ENCODE results near the gene GPR171.
A peak's percentile ranks its signal among the peaks of the same experiment; 100 is the strongest.
"Not testable (repeated sequence)": the region's sequence is repeated elsewhere in the genome, so short reads cannot be mapped to it uniquely, and the experiment has no call there.

Gene GPR171

GRCh38 chr3:151203051-151203420 lies at the start of gene GPR171:
Gene GPR171 (minus strand): TSS chr3:151203216. CDS start chr3:151199386, 3,830 bp downstream.
- no peaks in the 10 kb centered on the region for H3K9me3 Mint-ChIP-seq
- peaks cover 71% of the 10 kb centered on the region for H3K4me1 Mint-ChIP-seq
- H3K4me3 Mint-ChIP-seq, result peak within 1 kb of the TSS; percentile 89
- peak within 1 kb of the TSS; percentile 96 for H3K27ac Mint-ChIP-seq
- no peaks in the 10 kb centered on the region for H3K27me3 Mint-ChIP-seq
- peaks cover 28% of the 10 kb centered on the region for H3K36me3 Mint-ChIP-seq

GRCh38 chr3:151248772-151249337 lies 45.8 kb upstream of the GPR171 start:
- no peak overlapping the region for H3K4me3 Mint-ChIP-seq

GRCh38 chr3:151242006-151242405 lies 39.0 kb upstream of the GPR171 start:
- not testable (repeated sequence) for H3K27ac Mint-ChIP-seq, H3K4me3 Mint-ChIP-seq, H3K36me3 Mint-ChIP-seq, H3K27me3 Mint-ChIP-seq, H3K4me1 Mint-ChIP-seq, H3K9me3 Mint-ChIP-seq

More at GRCh38 chr3:151248772-151249337, 45.8 kb upstream of the GPR171 start:
- H3K4me1 Mint-ChIP-seq, result no peaks in the 10 kb centered on the region
- H3K27ac Mint-ChIP-seq, result no peak overlapping the region
- H3K27me3 Mint-ChIP-seq, result no peaks in the 10 kb centered on the region
- no peaks in the 10 kb centered on the region for H3K36me3 Mint-ChIP-seq
- H3K9me3 Mint-ChIP-seq, result no peaks in the 10 kb centered on the region

- Mint-ChIP-seq H3K9me3 (no peaks in the 10 kb centered on the region), H3K27me3 (peaks cover 2% of the 10 kb centered on the region), H3K27ac (no peak overlapping the region), H3K4me1 (no peaks in the 10 kb centered on the region), H3K36me3 (peaks cover 2% of the 10 kb centered on the region), H3K4me3 (no peak overlapping the region)
These were observed 33.7 kb upstream of the GPR171 start for GRCh38 chr3:151236736-151237135.

GRCh38 chr3:151236316-151236715 lies 33.3 kb upstream of the GPR171 start:
- Mint-ChIP-seq H3K36me3 (peaks cover 2% of the 10 kb centered on the region), H3K4me1 (peaks cover under 1% of the 10 kb centered on the region), H3K4me3 (no peak overlapping the region), H3K9me3 (no peaks in the 10 kb centered on the region), H3K27ac (no peak overlapping the region), H3K27me3 (peaks cover 1% of the 10 kb centered on the region)

- no peak overlapping the region for H3K27ac Mint-ChIP-seq
- H3K36me3 Mint-ChIP-seq, result peaks cover 2% of the 10 kb centered on the region
- H3K9me3 Mint-ChIP-seq, result no peaks in the 10 kb centered on the region
- H3K4me1 Mint-ChIP-seq, result peaks cover 13% of the 10 kb centered on the region
- no peak overlapping the region for H3K4me3 Mint-ChIP-seq
- no peaks in the 10 kb centered on the region for H3K27me3 Mint-ChIP-seq
These were observed 31.8 kb upstream of the GPR171 start for GRCh38 chr3:151234825-151235224.

GRCh38 chr3:151232991-151233390 lies 30.0 kb upstream of the GPR171 start:
- H3K9me3 Mint-ChIP-seq, result no peaks in the 10 kb centered on the region
- peak overlapping the region; percentile 56 for H3K27ac Mint-ChIP-seq

GRCh38 chr3:151232403-151232802 lies 29.4 kb upstream of the GPR171 start:
- not testable (repeated sequence) for H3K4me3 Mint-ChIP-seq, H3K27me3 Mint-ChIP-seq, H3K27ac Mint-ChIP-seq, H3K9me3 Mint-ChIP-seq, H3K36me3 Mint-ChIP-seq
- H3K4me1 Mint-ChIP-seq, result peaks cover 27% of the 10 kb centered on the region

More at GRCh38 chr3:151232991-151233390, 30.0 kb upstream of the GPR171 start:
- peaks cover 21% of the 10 kb centered on the region for H3K4me1 Mint-ChIP-seq
- no peaks in the 10 kb centered on the region for H3K27me3 Mint-ChIP-seq
- H3K36me3 Mint-ChIP-seq, result peaks cover 2% of the 10 kb centered on the region
- H3K4me3 Mint-ChIP-seq, result no peak overlapping the region

- H3K9me3 Mint-ChIP-seq, result no peaks in the 10 kb centered on the region
- H3K27me3 Mint-ChIP-seq, result no peaks in the 10 kb centered on the region
- H3K27ac Mint-ChIP-seq, result peak overlapping the region; percentile 85
- peak overlapping the region; percentile 34 for H3K4me3 Mint-ChIP-seq
- peaks cover 2% of the 10 kb centered on the region for H3K36me3 Mint-ChIP-seq
- H3K4me1 Mint-ChIP-seq, result peaks cover 40% of the 10 kb centered on the region
These were observed 27.6 kb upstream of the GPR171 start for GRCh38 chr3:151230646-151231045.

GRCh38 chr3:151228666-151229040 lies 25.6 kb upstream of the GPR171 start:
- Mint-ChIP-seq H3K4me1 (peaks cover 48% of the 10 kb centered on the region), H3K4me3 (no peak overlapping the region), H3K27me3 (no peaks in the 10 kb centered on the region)

GRCh38 chr3:151227807-151228665 lies 25.0 kb upstream of the GPR171 start:
- Mint-ChIP-seq H3K4me3 (peak overlapping the region; percentile 8), H3K4me1 (peaks cover 48% of the 10 kb centered on the region), H3K27me3 (no peaks in the 10 kb centered on the region), H3K9me3 (no peaks in the 10 kb centered on the region), H3K36me3 (peaks cover 2% of the 10 kb centered on the region), H3K27ac (peak overlapping the region; percentile 9)

More at GRCh38 chr3:151228666-151229040, 25.6 kb upstream of the GPR171 start:
- no peaks in the 10 kb centered on the region for H3K9me3 Mint-ChIP-seq
- H3K27ac Mint-ChIP-seq, result no peak overlapping the region
- peaks cover 2% of the 10 kb centered on the region for H3K36me3 Mint-ChIP-seq

- no peak overlapping the region for H3K4me3 Mint-ChIP-seq
- H3K4me1 Mint-ChIP-seq, result peaks cover 48% of the 10 kb centered on the region
These were observed 24.3 kb upstream of the GPR171 start for GRCh38 chr3:151227266-151227806.

GRCh38 chr3:151226825-151227224 lies 23.8 kb upstream of the GPR171 start:
- Mint-ChIP-seq H3K9me3 (no peaks in the 10 kb centered on the region), H3K4me3 (no peak overlapping the region), H3K36me3 (peaks cover 6% of the 10 kb centered on the region), H3K27me3 (no peaks in the 10 kb centered on the region), H3K27ac (no peak overlapping the region), H3K4me1 (peaks cover 48% of the 10 kb centered on the region)

More at GRCh38 chr3:151227266-151227806, 24.3 kb upstream of the GPR171 start:
- no peaks in the 10 kb centered on the region for H3K27me3 Mint-ChIP-seq
- peaks cover 3% of the 10 kb centered on the region for H3K36me3 Mint-ChIP-seq
- H3K27ac Mint-ChIP-seq, result peak overlapping the region; percentile 15
- no peaks in the 10 kb centered on the region for H3K9me3 Mint-ChIP-seq

GRCh38 chr3:151226088-151226563 lies 23.1 kb upstream of the GPR171 start:
- H3K27me3 Mint-ChIP-seq, result no peaks in the 10 kb centered on the region
- H3K4me1 Mint-ChIP-seq, result peaks cover 45% of the 10 kb centered on the region
- H3K4me3 Mint-ChIP-seq, result no peak overlapping the region

GRCh38 chr3:151225040-151225975 lies 22.3 kb upstream of the GPR171 start:
- H3K27me3 Mint-ChIP-seq, result no peaks in the 10 kb centered on the region
- H3K4me3 Mint-ChIP-seq, result no peak overlapping the region
- H3K9me3 Mint-ChIP-seq, result no peaks in the 10 kb centered on the region
- peak overlapping the region; percentile 53 for H3K27ac Mint-ChIP-seq
- peaks cover 9% of the 10 kb centered on the region for H3K36me3 Mint-ChIP-seq
- H3K4me1 Mint-ChIP-seq, result peaks cover 37% of the 10 kb centered on the region

More at GRCh38 chr3:151226088-151226563, 23.1 kb upstream of the GPR171 start:
- peak overlapping the region; percentile 53 for H3K27ac Mint-ChIP-seq
- no peaks in the 10 kb centered on the region for H3K9me3 Mint-ChIP-seq
- H3K36me3 Mint-ChIP-seq, result peaks cover 8% of the 10 kb centered on the region

Data from activated naive CD4-positive, alpha-beta T cell treated with anti-CD3 and anti-CD28 coated beads, Interleukin-2, amount 50 U/mL, for 24 hours (primary cell).